Keratinocyte (primary cell): Measurements from ENCODE around the gene SIGMAR1. TPM values are rescaled to one million over a fixed set of nuclear protein-coding genes. Genes with fewer than 3 reads are reported as not detected.
A peak's percentile ranks its signal among the peaks of the same experiment; 100 is the strongest.

Experiments used
- DNase-seq: peaks from one replicate; pipeline ENCODE4 v3.0.0-alpha.2; 2011; ENCODE audit warnings: low read depth, missing footprints, low spot score
- FAIRE-seq: peaks from 2 replicates; lab custom pipeline; 2011; peaks lifted over from hg19 to GRCh38; lab: Jason Lieb, UNC
- H2AFZ ChIP-seq: 2 replicates; pipeline ENCODE4 v1.6.0; 2012; ENCODE audit warnings: low read length, control low read depth, inconsistent platforms; ENCODE audit not compliant: control insufficient read depth
- H3K27ac ChIP-seq: 2 replicates; pipeline ENCODE4 v1.5.1; 2011; ENCODE audit warnings: low read length; ENCODE audit not compliant: control insufficient read depth, insufficient read depth
- H3K27me3 ChIP-seq: 3 replicates; pipeline ENCODE4 v1.6.0; 2011; ENCODE audit warnings: low read length; ENCODE audit not compliant: control insufficient read depth, insufficient read depth; ENCODE audit errors: extremely low read depth
- H3K36me3 ChIP-seq, 2 experiments: 2 replicates in 1 of 2; 3 replicates in 1 of 2; pipeline ENCODE4 v1.5.1; 2011; ENCODE audit warnings: low read length in 2 of 2, mild to moderate bottlenecking in 1 of 2; ENCODE audit not compliant: control insufficient read depth in 2 of 2, insufficient read depth in 2 of 2; ENCODE audit errors: extremely low read depth in 1 of 2
- H3K4me1 ChIP-seq: 3 replicates; pipeline ENCODE4 v1.5.1; 2011; ENCODE audit warnings: low read length; ENCODE audit not compliant: control insufficient read depth, insufficient read depth; ENCODE audit errors: extremely low read depth
- H3K4me2 ChIP-seq: 3 replicates; pipeline ENCODE4 v1.6.0; 2011; ENCODE audit warnings: low read depth, low read length; ENCODE audit not compliant: control insufficient read depth, insufficient read depth; ENCODE audit errors: extremely low read depth
- H3K4me3 ChIP-seq, 3 experiments: fragments of 200-600 bp in 1 of 3; sonication (generic) in 1 of 3; 2 replicates in 2 of 3; 3 replicates in 1 of 3; pipeline ENCODE4 v1.5.1; 2011 to 2016; ENCODE audit warnings: low read length in 3 of 3, mild to moderate bottlenecking in 3 of 3, control low read depth in 2 of 3, inconsistent platforms in 1 of 3, low read depth in 1 of 3, mixed read lengths in 1 of 3, mixed run types in 1 of 3, moderate library complexity in 1 of 3; ENCODE audit not compliant: control insufficient read depth in 2 of 3, insufficient read depth in 2 of 3; ENCODE audit errors: extremely low read depth in 1 of 3
- H3K79me2 ChIP-seq: 2 replicates; pipeline ENCODE4 v1.6.0; 2012; ENCODE audit warnings: low read length; ENCODE audit not compliant: control insufficient read depth, insufficient read depth
- H3K9ac ChIP-seq: 3 replicates; pipeline ENCODE4 v1.6.0; 2011; ENCODE audit warnings: low read length; ENCODE audit not compliant: control insufficient read depth, insufficient read depth; ENCODE audit errors: extremely low read depth
- H3K9me1 ChIP-seq: 3 replicates; pipeline ENCODE4 v1.6.0; 2011; ENCODE audit warnings: low read length; ENCODE audit not compliant: control insufficient read depth, insufficient read depth; ENCODE audit errors: extremely low read depth
- H3K9me3 ChIP-seq: 2 replicates; pipeline ENCODE4 v1.5.1; 2012; ENCODE audit warnings: low read depth, low read length; ENCODE audit not compliant: control insufficient read depth
- H4K20me1 ChIP-seq: 3 replicates; pipeline ENCODE4 v1.6.0; 2011; ENCODE audit warnings: low read length; ENCODE audit not compliant: control insufficient read depth, insufficient read depth; ENCODE audit errors: extremely low read depth
- CTCF ChIP-seq, 3 experiments: IDR thresholded peaks in 1 of 3; conservative IDR thresholded peaks in 1 of 3; optimal IDR thresholded peaks in 1 of 3; 2 replicates in 2 of 3; 3 replicates in 1 of 3; pipeline versions ENCODE3 to v1.5.1; 2011; ENCODE audit warnings: low read length in 3 of 3, mild to moderate bottlenecking in 3 of 3, moderate library complexity in 2 of 3, control low read depth in 1 of 3, inconsistent platforms in 1 of 3; ENCODE audit not compliant: insufficient read depth in 2 of 3; ENCODE audit errors: extremely low read depth in 1 of 3
- EZH2 ChIP-seq: IDR thresholded peaks from one replicate; pipeline ENCODE4 v1.6.1; 2012; ENCODE audit warnings: inconsistent platforms, mild to moderate bottlenecking, low read length, moderate library complexity
- dilution Hi-C: fragments of 300-500 bp; cut with MboI; formaldehyde crosslinking; loops from one replicate; pipeline ENCODE4 v1.7.0; 2020; ENCODE audit warnings: low sequenced_read_pairs; ENCODE audit not compliant: extremely low pct_ligation_motif_present
- polyA plus RNA-seq, 5 experiments: library from polyadenylated mRNA; depleted of rRNA in 3 of 5; stranded (reverse) in 3 of 5; stranded (forward) in 1 of 5; unstranded in 1 of 5; fragments of >200 nt; gene quantifications; 1 replicate in 1 of 5; 2 replicates in 3 of 5; 3 replicates in 1 of 5; pipeline versions ENCODE4 v1.2.1 to v1.2.3, GENCODE V29; 2011 to 2012; ENCODE audit warnings: missing spikeins in 2 of 5, low read depth in 1 of 5, low replicate concordance in 1 of 5

SIGMAR1 gene
- polyA plus RNA-seq, 1 donor (not counting 4 experiments of a cell fraction or from before 2014, with no cell fraction given), result 74.9 TPM

- H3K4me3 ChIP-seq, result no peak overlapping the region
Measured at GRCh38 chr9:34675869-34676268, 38.3 kb upstream of the SIGMAR1 start.

GRCh38 chr9:34675048-34675714, 37.6 kb upstream of the SIGMAR1 start:
- no peak overlapping the region for H2AFZ ChIP-seq
- no peak overlapping the region for H3K4me3 ChIP-seq
- H3K36me3 ChIP-seq, result peaks cover 4 to 5% of the 10 kb centered on the region in 2 experiments
- no peaks in the 10 kb centered on the region for H3K9me3 ChIP-seq
- FAIRE-seq (no peak), DNase-seq (no peak)
- peaks cover 3% of the 10 kb centered on the region for H3K79me2 ChIP-seq
- no peaks in the 10 kb centered on the region for H3K9me1 ChIP-seq
- H3K27me3 ChIP-seq, result no peaks in the 10 kb centered on the region
- H3K27ac ChIP-seq, result no peak overlapping the region
- H4K20me1 ChIP-seq, result no peaks in the 10 kb centered on the region
- H3K4me1 ChIP-seq, result no peaks in the 10 kb centered on the region
- dilution Hi-C loops, result no loop called here
- peak; percentile 39 to 45 (median 43) for TF ChIP-seq CTCF (optimal IDR thresholded peaks at IDR 0.05 in 1 of 3, IDR thresholded peaks at IDR 0.05 in 1 of 3, conservative IDR thresholded peaks at IDR 0.05 in 1 of 3; ENCODE audit: extremely low read depth in 1 of 3, insufficient read depth in 2 of 3, low read length in 3 of 3)
- no peak for TF ChIP-seq EZH2
- H3K4me2 ChIP-seq, result no peak overlapping the region
- no peak overlapping the region for H3K9ac ChIP-seq

More at GRCh38 chr9:34675869-34676268, 38.3 kb upstream of the SIGMAR1 start:
- dilution Hi-C loops, result no loop called here
- Histone ChIP-seq H3K27me3 (no peaks in the 10 kb centered on the region), H3K36me3 (peaks cover 4 to 5% of the 10 kb centered on the region in 2 experiments), H3K79me2 (no peaks in the 10 kb centered on the region), H4K20me1 (no peaks in the 10 kb centered on the region), H3K9me1 (no peaks in the 10 kb centered on the region), H2AFZ (no peak overlapping the region), H3K27ac (no peak overlapping the region), H3K4me1 (no peaks in the 10 kb centered on the region), H3K9me3 (no peaks in the 10 kb centered on the region), H3K4me2 (no peak overlapping the region), H3K9ac (no peak overlapping the region)
- TF ChIP-seq CTCF (optimal IDR thresholded peaks at IDR 0.05 in 1 of 3, IDR thresholded peaks at IDR 0.05 in 1 of 3, conservative IDR thresholded peaks at IDR 0.05 in 1 of 3; ENCODE audit: extremely low read depth in 1 of 3, insufficient read depth in 2 of 3, low read length in 3 of 3), result no peak
- DNase-seq, result no peak
- FAIRE-seq, result no peak
